ENCODE results near the gene ABCA1. TPM values are rescaled to one million over a fixed set of nuclear protein-coding genes. Genes with fewer than 3 reads are reported as not detected.
"Not testable (repeated sequence)": the region's sequence is repeated elsewhere in the genome, so short reads cannot be mapped to it uniquely, and the experiment has no call there.

The ABCA1 gene
- total and polyA plus RNA-seq, 2 of the 4 experiments (the other 2 are of a cell fraction) = 5.8 to 52.2 TPM

GRCh38 chr9:104855258-104855657 lies 72.7 kb downstream of the ABCA1 start:
- H3K27me3 ChIP-seq (ENCODE audit: control insufficient read depth, insufficient read depth, low read length); H2AK9ac ChIP-seq (replicated peaks; ENCODE audit: low read depth, low read length, poor library complexity); intact Hi-C loops (cut with micrococcal nuclease); H3K9me3 ChIP-seq (ENCODE audit: control insufficient read depth, insufficient read depth, low read length); H3K4me3 ChIP-seq (ENCODE audit: insufficient read depth, low read depth, low read length); dilution Hi-C loops (cut with HindIII; ENCODE audit: low sequenced_read_pairs, unreplicated experiment); H3K4me2 ChIP-seq (ENCODE audit: low read depth, low read length); H2AK5ac ChIP-seq (ENCODE audit: low read depth, low read length); DNase-seq; H2BK120ac ChIP-seq (ENCODE audit: low read depth, low read length); BruUV-seq (replicated peaks); H2BK15ac ChIP-seq (ENCODE audit: low read depth, low read length); H4K5ac ChIP-seq (ENCODE audit: low read depth, low read length); H4K91ac ChIP-seq (ENCODE audit: insufficient read depth, low read depth, low read length); H4K8ac ChIP-seq (ENCODE audit: low read depth in 2 of 2, low read length in 2 of 2); CTCF ChIA-PET; ATAC-seq (ENCODE audit: low read depth); POLR2A ChIA-PET (ENCODE audit: unreplicated experiment); H3K18ac ChIP-seq (ENCODE audit: low read depth, low read length); H2BK20ac ChIP-seq (ENCODE audit: low read depth, low read length); H2BK5ac ChIP-seq (ENCODE audit: low read depth, low read length, poor library complexity, severe bottlenecking); H3K23ac ChIP-seq (ENCODE audit: low read depth, low read length); in situ Hi-C loops (cut with MboI; ENCODE audit: low sequenced_read_pairs); H3K4ac ChIP-seq (ENCODE audit: low read depth, low read length); H2AFZ ChIP-seq (replicated peaks; ENCODE audit: low read length, poor library complexity); H3K14ac ChIP-seq (replicated peaks; ENCODE audit: low read depth, low read length); H3K56ac ChIP-seq (ENCODE audit: extremely low read depth, insufficient read depth, low read length); H3K4me1 ChIP-seq (ENCODE audit: control insufficient read depth, insufficient read depth, low read length); H3K9ac ChIP-seq (ENCODE audit: low read depth, low read length); H3K27ac ChIP-seq (ENCODE audit: insufficient read depth, low read length): not testable (repeated sequence)
- peaks cover 18% of the 10 kb centered on the region for H3K9me1 ChIP-seq (ENCODE audit: insufficient read depth, low read length)
- WGBS, 2 experiments (ENCODE audit: extremely low coverage in 2 of 2, insufficient read length in 1 of 2) = 100% methylated on average over 3 of the region's 7 CpGs; no CpG with 5 or more reads in 1 of the 2 experiments
- peaks cover 7 to 34% of the 10 kb centered on the region in 2 experiments; a peak in 3 of 4 replicates for H3K79me1 ChIP-seq (ENCODE audit: low read depth in 1 of 2, low read length in 2 of 2)
- H4K20me1 ChIP-seq (ENCODE audit: insufficient read depth, low read length) = peaks cover 29% of the 10 kb centered on the region
- peaks cover 49% of the 10 kb centered on the region for H3K36me3 ChIP-seq (ENCODE audit: control insufficient read depth, insufficient read depth, low read length)
